IMR-90 (cell line): ENCODE data around the gene LAMC3.

Experiments
- CEBPB ChIP-seq: IDR thresholded peaks from 2 replicates; pipeline ENCODE4 v1.6.1; 2012; ENCODE audit warnings: low read depth, low read length, improper control_type of control experiment
- POLR2A ChIP-seq: IDR thresholded peaks from 2 replicates; pipeline ENCODE4 v1.6.1; 2012; ENCODE audit warnings: mild to moderate bottlenecking, low read depth, low read length
- SMC3 ChIP-seq: fragments of 150-350 bp; IDR thresholded peaks from 2 replicates; pipeline ENCODE4 v1.6.1; 2016; ENCODE audit warnings: low read depth, mild to moderate bottlenecking, antibody characterized with exemption, low read length, moderate library complexity
- USF2 ChIP-seq: fragments of 150-350 bp; IDR thresholded peaks from 2 replicates; pipeline ENCODE4 v1.6.1; 2017; ENCODE audit warnings: mild to moderate bottlenecking, antibody characterized with exemption, low read length, low read depth
- TF ChIP-seq, protein P1 (sequence below): conservative IDR thresholded peaks from 2 replicates; pipeline ENCODE4 v1.5.1; 2012; ENCODE audit warnings: mild to moderate bottlenecking, low read depth, low read length, improper control_type of control experiment

DNA sequence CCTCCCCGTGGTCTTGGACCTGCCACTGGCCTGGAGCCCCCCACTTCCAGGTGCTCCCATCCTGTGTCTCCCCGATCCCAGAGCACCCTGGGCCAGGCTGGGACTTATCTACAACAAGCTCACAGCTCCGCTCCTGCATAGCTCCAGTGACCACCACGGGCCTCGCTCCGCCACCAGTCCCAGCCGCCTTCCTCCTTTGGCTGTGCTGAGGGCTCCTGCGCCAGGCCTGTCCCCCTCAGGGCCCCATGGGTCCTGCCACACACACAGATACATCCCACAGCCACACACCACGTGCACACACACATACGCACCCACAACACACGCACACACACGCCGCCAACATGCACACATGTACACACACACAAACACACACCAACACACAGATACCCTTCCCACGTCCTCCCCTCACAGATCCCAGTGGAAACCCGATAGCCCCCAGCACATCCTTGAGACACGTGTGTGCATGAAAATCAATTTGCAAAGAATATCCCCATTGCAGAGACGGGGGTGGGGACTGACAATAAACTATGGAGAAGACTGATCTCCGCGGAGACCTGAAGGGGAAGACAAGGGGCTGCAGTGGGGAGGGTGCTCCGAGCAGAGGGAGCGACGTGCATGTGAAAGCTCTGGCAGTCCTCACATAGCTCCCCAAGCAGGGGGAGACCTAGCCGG lies 18.5 kb upstream of the LAMC3 start:
- TF ChIP-seq, protein P1, sequence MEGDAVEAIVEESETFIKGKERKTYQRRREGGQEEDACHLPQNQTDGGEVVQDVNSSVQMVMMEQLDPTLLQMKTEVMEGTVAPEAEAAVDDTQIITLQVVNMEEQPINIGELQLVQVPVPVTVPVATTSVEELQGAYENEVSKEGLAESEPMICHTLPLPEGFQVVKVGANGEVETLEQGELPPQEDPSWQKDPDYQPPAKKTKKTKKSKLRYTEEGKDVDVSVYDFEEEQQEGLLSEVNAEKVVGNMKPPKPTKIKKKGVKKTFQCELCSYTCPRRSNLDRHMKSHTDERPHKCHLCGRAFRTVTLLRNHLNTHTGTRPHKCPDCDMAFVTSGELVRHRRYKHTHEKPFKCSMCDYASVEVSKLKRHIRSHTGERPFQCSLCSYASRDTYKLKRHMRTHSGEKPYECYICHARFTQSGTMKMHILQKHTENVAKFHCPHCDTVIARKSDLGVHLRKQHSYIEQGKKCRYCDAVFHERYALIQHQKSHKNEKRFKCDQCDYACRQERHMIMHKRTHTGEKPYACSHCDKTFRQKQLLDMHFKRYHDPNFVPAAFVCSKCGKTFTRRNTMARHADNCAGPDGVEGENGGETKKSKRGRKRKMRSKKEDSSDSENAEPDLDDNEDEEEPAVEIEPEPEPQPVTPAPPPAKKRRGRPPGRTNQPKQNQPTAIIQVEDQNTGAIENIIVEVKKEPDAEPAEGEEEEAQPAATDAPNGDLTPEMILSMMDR = no peak
- TF ChIP-seq USF2 = no peak
- no peak for TF ChIP-seq POLR2A
- TF ChIP-seq CEBPB = no peak
- no peak for TF ChIP-seq SMC3
